Measurements from ENCODE around the gene MYH10. TPM values are rescaled to one million over a fixed set of nuclear protein-coding genes. Genes with fewer than 3 reads are reported as not detected.

Gene MYH10
- total RNA-seq, 1 experiment from 2014 or later, result 251 TPM

DNA sequence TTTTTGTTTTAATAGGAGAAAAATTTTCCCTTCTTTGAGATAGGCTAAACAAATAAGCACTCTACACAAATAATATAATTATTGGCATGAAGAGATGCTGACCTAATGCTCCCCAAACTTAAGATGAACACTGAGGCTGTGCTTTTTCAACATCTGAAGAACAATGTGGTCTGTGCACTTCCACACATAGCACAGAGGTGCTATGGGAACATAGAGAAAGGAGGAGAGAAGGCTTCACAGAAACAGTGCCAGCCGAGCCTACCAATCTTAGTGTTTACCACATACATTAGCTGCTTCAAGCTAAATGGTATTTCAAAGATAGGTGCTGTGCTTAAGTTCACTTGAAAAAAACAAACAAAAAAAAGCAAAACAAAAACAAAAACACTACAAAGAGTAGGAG lies 72.4 kb downstream of the MYH10 start:
- no peak overlapping the region for H4K8ac ChIP-seq (replicated peaks; ENCODE audit: insufficient read length, low read depth, low read length)
- H2BK120ac ChIP-seq (ENCODE audit: low read depth, low read length, poor library complexity, severe bottlenecking), result no peak overlapping the region
- no peak overlapping the region for H3T11ph ChIP-seq (ENCODE audit: low read length)
- H3K18ac ChIP-seq (ENCODE audit: insufficient read length, low read depth, low read length), result no peak overlapping the region
- no peak overlapping the region for H3K4ac ChIP-seq (ENCODE audit: low read depth, low read length)
- Mint-ChIP-seq H3K27ac (peak overlapping the region in 1 of 3 experiments; percentile 44; a peak in 1 of 7 replicates), H3K9me3 (no peaks in the 10 kb centered on the region), H3K4me1 (no peaks in the 10 kb centered on the region), H3K36me3 (ENCODE audit: insufficient read depth in 1 of 3, low read depth in 3 of 3) (peaks cover 14 to 58% (median 54%) of the 10 kb centered on the region in 3 experiments; a peak in 6 of 7 replicates), H3K4me3 (no peak overlapping the region), H3K27me3 (ENCODE audit: low read depth) (no peaks in the 10 kb centered on the region)
- no peak overlapping the region for H2BK15ac ChIP-seq (ENCODE audit: low read depth, low read length)
- H3K56ac ChIP-seq (ENCODE audit: insufficient read length, low read depth, low read length), result no peak overlapping the region
- no peak overlapping the region for H4K5ac ChIP-seq (ENCODE audit: insufficient read length, low read depth, low read length)
- no peak overlapping the region for H2BK20ac ChIP-seq (ENCODE audit: low read depth, low read length, poor library complexity, severe bottlenecking)
- no peak overlapping the region for H2BK12ac ChIP-seq (ENCODE audit: insufficient read length, low read depth, low read length)
- no peak overlapping the region for H3K9ac ChIP-seq (ENCODE audit: extremely low read depth, insufficient read length, low read length)
- no CpG with 5 or more reads among the region's 1 CpG for WGBS (ENCODE audit: extremely low coverage, insufficient read length, low lambda C conversion rate)
- H3K14ac ChIP-seq (ENCODE audit: insufficient read depth, low read length), result no peak overlapping the region
- no peaks in the 10 kb centered on the region for H3K79me2 ChIP-seq (ENCODE audit: insufficient read depth, low read length)
- no peak overlapping the region for H2AK5ac ChIP-seq (ENCODE audit: insufficient read length, low read length)
- H2BK5ac ChIP-seq (ENCODE audit: insufficient read length, low read length), result no peak overlapping the region
- no peaks in the 10 kb centered on the region for H3K9me3 ChIP-seq (ENCODE audit: control insufficient read depth, low read depth, low read length)
- H4K91ac ChIP-seq (ENCODE audit: insufficient read length, low read depth, low read length), result no peak overlapping the region
- H3K79me1 ChIP-seq (ENCODE audit: insufficient read depth, low read depth, low read length, poor library complexity, severe bottlenecking), result no peaks in the 10 kb centered on the region
- H3K23ac ChIP-seq (ENCODE audit: insufficient read length, low read depth, low read length), result no peak overlapping the region
- no peaks in the 10 kb centered on the region for H3K4me1 ChIP-seq (ENCODE audit: insufficient read depth, low read length)
- H3K23me2 ChIP-seq (ENCODE audit: insufficient read length, low read depth, low read length, poor library complexity, severe bottlenecking), result no peaks in the 10 kb centered on the region
- no peaks in the 10 kb centered on the region for H4K20me1 ChIP-seq (ENCODE audit: control insufficient read depth, insufficient read depth, insufficient read length)
- H3K27ac ChIP-seq (ENCODE audit: insufficient read length, low read depth, low read length), result no peak overlapping the region
- no peak for TF ChIP-seq CTCF (conservative IDR thresholded peaks at IDR 0.05)
- H3K4me2 ChIP-seq (ENCODE audit: insufficient read depth, insufficient read length, low read length), result no peak overlapping the region
- DNase-seq, result no peak
- H2AFZ ChIP-seq (ENCODE audit: low read length), result no peak overlapping the region
- no peaks in the 10 kb centered on the region for H3K27me3 ChIP-seq (ENCODE audit: insufficient read depth, low read length)
